Aorta (tissue), 5 donors: ENCODE results near the gene ZNF367. TPM values are rescaled to one million over a fixed set of nuclear protein-coding genes. Genes with fewer than 3 reads are reported as not detected.

ENCODE experiments used
- ATAC-seq: fragments of 200-7000 bp; cut with Tn5 transposase; one replicate; pipeline ENCODE4 v1.9.1; 2022; ENCODE audit warnings: moderate library complexity; ENCODE audit not compliant: low FRiP score
- DNase-seq, 2 donors: peaks; one replicate each; pipeline ENCODE4 v3.0.0-alpha.2; 2020
- H3K27ac ChIP-seq, 2 donors: one replicate each; pipeline ENCODE4 v1.5.1; 2013; ENCODE audit warnings: low read length in 2 of 2, mild to moderate bottlenecking in 2 of 2, moderate library complexity in 2 of 2, control low read depth in 1 of 2, inconsistent platforms in 1 of 2, low read depth in 1 of 2
- H3K27me3 ChIP-seq, 2 donors: one replicate each; pipeline ENCODE4 v1.6.1; 2013; ENCODE audit warnings: control low read depth in 1 of 2, low read length in 1 of 2, mild to moderate bottlenecking in 1 of 2, moderate library complexity in 1 of 2; ENCODE audit not compliant: insufficient read depth in 2 of 2, control insufficient read depth in 1 of 2
- H3K36me3 ChIP-seq, 2 donors: one replicate each; pipeline ENCODE4 v1.6.1; 2013; ENCODE audit warnings: control low read depth in 1 of 2, low read length in 1 of 2, mild to moderate bottlenecking in 1 of 2; ENCODE audit not compliant: insufficient read depth in 2 of 2, control insufficient read depth in 1 of 2
- H3K4me1 ChIP-seq, 2 donors: one replicate each; pipeline ENCODE4 v1.6.1; 2013; ENCODE audit warnings: low read length in 2 of 2, control low read depth in 1 of 2, mild to moderate bottlenecking in 1 of 2, moderate library complexity in 1 of 2; ENCODE audit not compliant: insufficient read depth in 2 of 2, control insufficient read depth in 1 of 2
- H3K4me3 ChIP-seq, 2 donors: one replicate each; pipeline ENCODE4 v1.5.1; 2013; ENCODE audit warnings: low read length in 2 of 2, control low read depth in 1 of 2, mild to moderate bottlenecking in 1 of 2
- H3K9me3 ChIP-seq: one replicate; pipeline ENCODE4 v1.6.1; 2013; ENCODE audit warnings: mild to moderate bottlenecking, low read length; ENCODE audit not compliant: control insufficient read depth
- WGBS, 2 donors: extraction: QIAGEN DNeasy Blood & Tissue Kit; methylation state at CpG; one replicate each; pipeline ENCODE4 v1.1.7; 2013; 5-methylcytosine and 5-hydroxymethylcytosine counted together
- intact Hi-C, 2 donors: fragments of 100-400 bp; cut with DNase I; formaldehyde crosslinking; loops; one replicate each; pipeline versions ENCODE4 v1.14.2 to v1.15.0; 2022
- polyA plus RNA-seq, 2 donors: library from polyadenylated mRNA; stranded (reverse); fragments of 200-250 nt; gene quantifications; one replicate each; pipeline ENCODE4 v1.2.3, GENCODE V29; 2013
- total RNA-seq, 2 donors: library from RNA; stranded (reverse); fragmentation: NEBNext Ultra II Directional; extraction: Animal tissue kit (Norgen Biotek cat#: 25700); gene quantifications; one replicate each; pipeline ENCODE4 v1.2.1, GENCODE V29; 2021
- donor health status: healthy with polysubstance abuse.
- donor health status: Bipolar disorder and iron deficiency.
- donor health status: DM: no; HTN: no; CAD: no.
- donor health status: DM: no; HTN: no; CAD: no.
- donor health status: DM: yes; HTN: yes; CAD: no.

ZNF367 gene
- total and polyA plus RNA-seq, 4 donors = 1.3 to 1.8 (median 1.4) TPM

DNA sequence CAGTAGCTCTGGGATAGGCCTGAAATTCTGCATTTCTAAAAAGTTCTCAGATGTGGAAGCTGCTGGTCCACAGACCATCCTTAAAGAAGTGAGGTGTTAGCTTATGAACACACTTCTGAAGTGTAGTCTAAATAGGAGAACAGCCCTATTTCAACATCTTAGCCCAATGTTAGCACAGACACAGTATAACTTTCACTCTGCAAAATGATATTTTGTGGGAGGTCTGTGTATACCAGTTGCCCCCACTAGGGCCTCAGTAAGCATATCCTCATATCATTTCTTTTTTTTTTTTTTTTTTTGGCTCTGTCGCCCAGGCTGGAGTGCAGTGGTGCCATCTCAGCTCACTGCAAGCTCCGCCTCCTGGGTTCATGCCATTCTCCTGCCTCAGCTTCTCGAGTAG lies 24.3 kb upstream of the ZNF367 start:
- 93 to 95% methylated on average over 2 to 3 of the region's 3 CpGs for WGBS, 2 donors
- Histone ChIP-seq H3K4me3 (no peak overlapping the region), H3K4me1 (no peaks in the 10 kb centered on the region), H3K36me3 (no peaks in the 10 kb centered on the region), H3K27me3 (no peaks in the 10 kb centered on the region), H3K27ac (no peak overlapping the region), H3K9me3 (no peaks in the 10 kb centered on the region)
- intact Hi-C loops = no loop called here
- ATAC-seq (no peak), DNase-seq (no peak)

DNA sequence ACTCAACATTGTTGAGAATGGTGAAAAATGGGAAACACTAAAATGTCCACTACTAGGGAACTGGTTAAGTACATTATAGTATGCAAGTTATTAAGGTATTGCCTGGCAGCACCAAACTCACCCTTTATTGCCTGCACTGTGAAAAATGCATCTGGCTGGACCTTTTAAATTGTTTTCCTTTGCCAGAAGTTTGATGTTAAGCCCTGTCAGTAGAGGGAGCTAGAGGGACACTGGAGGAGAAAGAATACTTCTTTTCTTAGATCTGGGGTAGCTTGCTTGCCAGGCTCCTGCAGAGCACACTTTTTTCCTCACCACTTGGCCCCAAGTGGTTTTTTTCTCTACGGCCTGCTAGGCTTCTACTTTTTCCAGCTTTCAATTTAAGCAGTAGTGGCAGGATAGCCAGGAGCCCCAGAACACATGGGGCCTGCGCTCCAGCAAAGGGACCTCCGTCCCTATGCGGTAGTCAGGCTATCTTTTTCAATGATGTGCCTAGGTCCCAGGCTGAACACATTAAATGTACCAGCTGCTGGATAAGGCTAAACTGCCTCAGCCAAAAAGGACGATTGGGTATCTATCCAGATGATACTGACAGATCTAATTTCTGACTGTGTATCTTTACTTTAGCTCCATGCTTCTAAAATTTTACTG lies 23.8 kb upstream of the ZNF367 start:
- ATAC-seq = no peak
- DNase-seq = no peak
- 89 to 91% methylated on average over 5 of the region's 5 CpGs for WGBS, 2 donors

DNA sequence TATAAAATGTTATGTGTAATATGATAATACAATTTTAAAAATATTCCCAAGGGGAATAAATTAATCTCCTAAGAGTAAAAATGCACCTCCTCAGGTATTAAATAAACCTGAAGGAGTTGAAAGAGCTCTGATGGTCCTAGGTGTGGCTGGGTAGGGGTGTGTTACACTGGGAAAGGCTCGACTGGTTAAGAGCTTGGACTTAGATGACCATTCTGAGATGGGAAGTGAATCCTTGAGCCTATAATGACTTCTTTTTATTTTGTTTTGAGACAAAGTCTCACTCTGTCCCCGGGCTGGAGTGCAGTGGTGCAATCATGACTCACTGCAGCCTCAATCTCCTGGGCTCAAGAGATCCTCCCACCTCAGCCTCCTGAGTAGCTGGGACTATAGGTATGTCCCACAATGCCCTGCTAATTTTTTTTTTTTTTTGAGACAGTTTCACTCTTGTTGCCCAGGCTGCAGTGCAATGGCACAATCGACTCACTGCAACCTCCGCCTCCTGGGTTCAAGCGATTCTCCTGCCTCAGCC lies 22.6 kb upstream of the ZNF367 start:
- H3K4me3 ChIP-seq = no peak overlapping the region
- intact Hi-C loops = no loop called here
- 92 to 96% methylated on average over 5 of the region's 5 CpGs for WGBS, 2 donors
- H3K9me3 ChIP-seq = no peaks in the 10 kb centered on the region
- no peak overlapping the region for H3K27ac ChIP-seq
- no peaks in the 10 kb centered on the region for H3K36me3 ChIP-seq
- ATAC-seq (no peak), DNase-seq (no peak)
- H3K4me1 ChIP-seq = no peaks in the 10 kb centered on the region
- no peaks in the 10 kb centered on the region for H3K27me3 ChIP-seq

More for the DNA sequence above, 23.8 kb upstream of the ZNF367 start:
- Histone ChIP-seq H3K36me3 (no peaks in the 10 kb centered on the region), H3K9me3 (no peaks in the 10 kb centered on the region), H3K27ac (no peak overlapping the region), H3K4me3 (no peak overlapping the region), H3K27me3 (no peaks in the 10 kb centered on the region), H3K4me1 (no peaks in the 10 kb centered on the region)
- intact Hi-C loops = no loop called here

DNA sequence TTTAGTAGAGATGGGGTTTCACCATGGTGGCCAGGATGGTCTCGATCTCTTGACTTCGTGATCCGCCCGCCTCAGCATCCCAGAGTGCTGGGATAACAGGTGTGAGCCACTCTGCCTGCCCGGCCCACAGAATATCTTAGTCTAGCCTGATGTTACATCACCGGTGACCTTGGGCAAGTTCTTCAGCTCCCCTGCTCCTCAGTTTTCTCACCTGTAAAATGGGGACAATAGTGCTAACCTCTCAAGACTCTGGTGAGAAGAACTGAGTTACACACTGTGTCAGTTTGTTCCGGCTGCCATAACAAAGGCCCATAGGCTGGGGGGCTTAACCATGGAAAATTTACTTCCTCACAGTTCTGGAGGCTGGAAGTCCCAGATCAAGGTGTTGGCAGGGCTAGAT lies 19.3 kb upstream of the ZNF367 start:
- no peak overlapping the region for H3K4me3 ChIP-seq
- no peaks in the 10 kb centered on the region for H3K27me3 ChIP-seq
- no peaks in the 10 kb centered on the region for H3K36me3 ChIP-seq
- DNase-seq = no peak
- ATAC-seq = no peak
- no peaks in the 10 kb centered on the region for H3K4me1 ChIP-seq
- intact Hi-C loops = no loop called here
- H3K9me3 ChIP-seq = no peaks in the 10 kb centered on the region
- H3K27ac ChIP-seq = no peak overlapping the region
- 97 to 98% methylated on average over 7 of the region's 7 CpGs for WGBS, 2 donors

DNA sequence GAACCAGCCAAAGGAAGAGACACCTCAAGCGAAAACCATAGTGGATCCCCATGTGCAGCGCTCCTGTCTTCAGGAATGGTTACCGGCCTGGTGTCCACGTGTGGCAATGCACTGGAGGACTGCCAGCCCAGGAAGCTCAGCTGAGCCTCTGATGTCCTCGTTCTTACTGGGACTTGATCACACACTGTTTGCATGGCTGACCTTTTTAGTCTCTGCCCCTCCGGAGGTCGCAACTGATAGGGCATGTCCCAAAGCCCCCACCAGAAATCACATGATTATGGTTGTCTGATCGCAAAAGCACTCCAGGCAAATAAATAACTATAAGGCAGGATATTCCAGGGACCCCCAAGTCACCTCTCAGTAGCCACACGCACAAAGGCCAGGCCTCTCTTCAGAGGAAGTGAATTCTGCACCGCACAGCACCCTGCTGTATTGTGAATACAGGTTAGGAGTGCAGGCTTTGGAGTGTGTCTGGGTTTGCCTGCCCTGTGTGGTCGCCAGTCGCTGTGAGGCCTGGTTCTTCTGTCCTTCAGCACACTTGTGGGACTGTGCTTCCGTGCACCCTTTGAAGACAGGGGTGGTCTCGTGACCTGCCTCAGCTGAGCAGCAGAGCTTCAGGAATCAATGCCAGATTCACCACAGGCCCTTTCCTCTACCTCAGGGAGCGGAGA lies 18.4 kb upstream of the ZNF367 start:
- Histone ChIP-seq H3K27me3 (no peaks in the 10 kb centered on the region), H3K4me3 (no peak overlapping the region), H3K4me1 (no peaks in the 10 kb centered on the region), H3K27ac (no peak overlapping the region), H3K36me3 (no peaks in the 10 kb centered on the region), H3K9me3 (no peaks in the 10 kb centered on the region)
- intact Hi-C loops = no loop called here
- ATAC-seq (no peak), DNase-seq (no peak)
- 90 to 91% methylated on average over 15 of the region's 15 CpGs for WGBS, 2 donors

DNA sequence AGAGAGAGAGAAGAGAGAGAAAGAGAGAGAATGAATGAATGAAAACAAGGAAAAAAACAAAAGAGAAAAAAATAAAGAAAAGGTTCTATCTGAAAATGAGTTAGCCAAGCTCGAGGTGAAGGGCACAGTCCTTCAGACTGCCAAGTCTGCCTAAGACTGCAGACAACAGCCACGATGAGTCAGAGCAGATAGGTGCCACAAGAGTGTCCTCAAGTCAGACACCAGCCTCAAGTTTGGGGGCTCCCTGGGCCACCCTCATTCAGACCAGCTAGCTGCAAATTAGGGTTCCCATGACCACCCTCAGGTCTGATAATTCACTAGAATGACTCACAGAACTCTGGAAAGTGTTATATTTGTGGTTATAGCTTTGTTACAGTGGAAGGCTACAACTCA lies 17.9 kb upstream of the ZNF367 start:
- 87 to 89% methylated on average over 2 of the region's 2 CpGs for WGBS, 2 donors
- intact Hi-C loops = no loop called here

DNA sequence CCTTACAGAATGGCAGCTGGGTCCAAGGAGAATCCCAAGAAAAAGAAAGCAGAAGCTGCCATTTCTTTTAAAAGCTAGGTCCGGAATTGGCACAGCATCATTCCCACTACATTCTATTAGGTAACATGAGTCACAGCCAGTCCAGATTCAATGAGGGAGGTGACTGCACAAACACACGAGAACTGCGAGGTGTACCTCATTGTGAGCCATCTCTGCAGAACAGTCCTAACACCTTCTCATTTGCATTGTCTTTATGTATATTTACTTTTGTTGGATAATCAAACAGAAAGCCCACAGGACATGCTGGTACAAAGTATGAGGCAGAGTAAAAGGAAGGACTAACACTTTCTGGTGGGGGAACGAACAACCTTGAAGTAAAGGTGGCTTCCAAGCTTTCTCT lies 17.2 kb upstream of the ZNF367 start:
- H3K4me1 ChIP-seq = no peaks in the 10 kb centered on the region
- no peaks in the 10 kb centered on the region for H3K9me3 ChIP-seq
- H3K27ac ChIP-seq = no peak overlapping the region
- intact Hi-C loops = no loop called here
- H3K36me3 ChIP-seq = no peaks in the 10 kb centered on the region
- no peak for DNase-seq
- ATAC-seq = no peak
- no peaks in the 10 kb centered on the region for H3K27me3 ChIP-seq
- no peak overlapping the region for H3K4me3 ChIP-seq
- WGBS, 2 donors = 96 to 98% methylated on average over 4 of the region's 4 CpGs

More for the DNA sequence above, 17.9 kb upstream of the ZNF367 start:
- Histone ChIP-seq H3K4me1 (no peaks in the 10 kb centered on the region), H3K4me3 (no peak overlapping the region), H3K27me3 (no peaks in the 10 kb centered on the region), H3K27ac (no peak overlapping the region), H3K36me3 (no peaks in the 10 kb centered on the region), H3K9me3 (no peaks in the 10 kb centered on the region)
- ATAC-seq = no peak
- no peak for DNase-seq

DNA sequence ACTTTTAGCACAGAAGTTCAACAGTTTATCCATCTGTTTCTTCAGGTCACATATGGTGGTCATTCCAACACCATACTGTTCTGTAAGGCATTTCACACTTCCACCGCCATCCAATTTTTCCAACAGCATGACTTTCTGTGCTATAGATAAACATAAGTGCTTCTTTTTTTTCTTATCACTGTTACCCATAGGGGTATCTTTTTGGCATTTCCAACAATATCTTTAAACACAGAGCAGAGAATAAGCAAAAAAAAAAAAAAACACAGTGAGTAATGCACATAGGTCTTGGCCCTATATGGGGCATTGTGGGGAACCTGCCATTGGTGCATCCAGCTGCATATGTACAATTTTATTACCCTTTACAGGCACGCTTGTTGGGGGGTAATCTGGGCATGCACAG lies 12.2 kb upstream of the ZNF367 start:
- 91 to 93% methylated on average over 2 of the region's 2 CpGs for WGBS, 2 donors
- intact Hi-C loops = no loop called here
- no peak overlapping the region for H3K4me3 ChIP-seq

DNA sequence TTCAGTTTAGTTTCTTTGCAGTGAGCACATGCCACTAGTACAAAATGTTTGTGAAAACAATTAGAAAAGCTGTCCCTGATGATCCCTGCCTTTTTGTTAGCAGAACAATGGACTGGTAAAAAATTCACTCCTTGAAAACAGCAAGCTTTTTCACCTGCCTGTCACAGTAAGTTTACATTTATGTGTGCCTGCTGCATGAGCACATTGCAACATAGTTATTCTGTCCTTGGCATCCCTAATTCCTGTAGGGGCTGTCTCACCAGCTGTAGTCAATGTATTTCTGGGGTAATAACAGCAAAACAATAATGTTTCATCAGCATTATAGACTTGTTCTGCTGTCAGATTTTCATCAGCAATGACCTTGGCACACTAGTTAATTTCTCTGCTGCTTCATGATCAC lies 11.6 kb upstream of the ZNF367 start:
- no peaks in the 10 kb centered on the region for H3K27me3 ChIP-seq
- DNase-seq (no peak), ATAC-seq (no peak)
- H3K4me1 ChIP-seq = no peaks in the 10 kb centered on the region
- H3K4me3 ChIP-seq = no peak overlapping the region
- H3K9me3 ChIP-seq = no peaks in the 10 kb centered on the region
- intact Hi-C loops = no loop called here
- H3K27ac ChIP-seq = no peak overlapping the region
- H3K36me3 ChIP-seq = no peaks in the 10 kb centered on the region

More for the DNA sequence above, 12.2 kb upstream of the ZNF367 start:
- H3K27me3 ChIP-seq = no peaks in the 10 kb centered on the region
- DNase-seq (no peak), ATAC-seq (no peak)
- H3K36me3 ChIP-seq = no peaks in the 10 kb centered on the region
- H3K9me3 ChIP-seq = no peaks in the 10 kb centered on the region
- H3K4me1 ChIP-seq = no peaks in the 10 kb centered on the region
- no peak overlapping the region for H3K27ac ChIP-seq
